Nucleus accumbens (tissue), 56 donors: ENCODE data around the gene HOXD4.

Experiments used
- DNase-seq, 56 donors: peaks; one replicate each; lab custom pipeline; 2025; lab: John Stamatoyannopoulos, UW

The HOXD4 gene

GRCh38 chr2:176138526-176138922, 12.8 kb upstream of the HOXD4 start:
- no peak for DNase-seq

GRCh38 chr2:176138923-176139660, 12.3 kb upstream of the HOXD4 start:
- no peak for DNase-seq

GRCh38 chr2:176139661-176140512, 11.5 kb upstream of the HOXD4 start:
- no peak for DNase-seq

GRCh38 chr2:176140513-176141317, 10.6 kb upstream of the HOXD4 start:
- DNase-seq: peak in 51 of 56 donors; percentile 8 to 81 (median 61)

- DNase-seq: no peak
These were observed 9.1 kb upstream of the HOXD4 start for GRCh38 chr2:176142281-176142680.

GRCh38 chr2:176145085-176145969, 6.0 kb upstream of the HOXD4 start:
- DNase-seq: no peak

GRCh38 chr2:176146101-176146500, 5.2 kb upstream of the HOXD4 start:
- no peak for DNase-seq

GRCh38 chr2:176146645-176147044, 4.7 kb upstream of the HOXD4 start:
- DNase-seq: no peak

- DNase-seq: no peak
These were observed 4.0 kb upstream of the HOXD4 start for GRCh38 chr2:176147210-176147799.

- no peak for DNase-seq
These were observed 3.4 kb upstream of the HOXD4 start for GRCh38 chr2:176147800-176148496.

GRCh38 chr2:176148751-176149421, 2.5 kb upstream of the HOXD4 start:
- no peak for DNase-seq

- no peak for DNase-seq
These were observed 1.8 kb upstream of the HOXD4 start for GRCh38 chr2:176149481-176149938.

GRCh38 chr2:176149939-176150583, 1.3 kb upstream of the HOXD4 start:
- no peak for DNase-seq

GRCh38 chr2:176150584-176151441, 537 bp upstream of the HOXD4 start:
- DNase-seq: no peak

GRCh38 chr2:176152350-176153181, 1.2 kb downstream of the HOXD4 start:
- no peak for DNase-seq
